A549 (cell line): ENCODE data around the gene FIBIN. TPM values are rescaled to one million over a fixed set of nuclear protein-coding genes. Genes with fewer than 3 reads are reported as not detected.

Experiments
- ATAC-seq, 2 experiments: fragments of 200-7000 bp in 1 of 2; fragments of >200 bp in 1 of 2; cut with Nextera tagmentation in 1 of 2; cut with Tn5 transposase in 1 of 2; 3 replicates each; pipeline versions ENCODE4 v1.8.0 to v1.9.1; 2018 to 2020; ENCODE audit warnings: mild to moderate bottlenecking in 1 of 2, moderate library complexity in 1 of 2
- CTCF ChIA-PET: fragments of 300-600 bp; sonication (Branson Sonifier 250); formaldehyde crosslinking; extraction: SDS; loops from one replicate; lab custom pipeline; 2021; ENCODE audit warnings: antibody characterized with exemption, inconsistent platforms; lab: Yijun Ruan, JAX
- POLR2A ChIA-PET: fragments of 350-600 bp; formaldehyde crosslinking; extraction: SDS; loops from one replicate; lab custom pipeline; 2021; ENCODE audit warnings: antibody characterized with exemption, inconsistent platforms; lab: Yijun Ruan, JAX
- DNase-seq, 2 experiments: peaks; one replicate each; pipeline versions ENCODE4 v3.0.0 to v3.0.0-alpha.2; 2011 to 2016; ENCODE audit warnings: low read depth in 1 of 2, low spot score in 1 of 2
- FAIRE-seq: peaks from 2 replicates; lab custom pipeline; 2011; peaks lifted over from hg19 to GRCh38; lab: Jason Lieb, UNC
- H3K27ac ChIP-seq, 2 experiments: fragments of >200 bp; sonication (Bioruptor Twin); formaldehyde crosslinking; 3 replicates each; pipeline ENCODE4 v1.5.1; 2016 to 2017
- H3K4me1 ChIP-seq: fragments of >200 bp; sonication (Bioruptor Twin); formaldehyde crosslinking; 3 replicates; pipeline ENCODE4 v1.6.1; 2016
- H3K4me2 ChIP-seq: fragments of >200 bp; sonication (Bioruptor Twin); formaldehyde crosslinking; 3 replicates; pipeline ENCODE4 v1.6.1; 2016
- H3K4me3 ChIP-seq: fragments of >200 bp; sonication (Bioruptor Twin); formaldehyde crosslinking; 3 replicates; pipeline ENCODE4 v1.5.1; 2016
- H3K9me3 ChIP-seq: fragments of >200 bp; sonication (Bioruptor Twin); formaldehyde crosslinking; 3 replicates; pipeline ENCODE4 v1.6.1; 2016
- ATOH8 ChIP-seq: fragments of 250-450 bp; sonication (Bioruptor Pico); IDR thresholded peaks from 2 replicates; pipeline ENCODE4 v1.5.0; 2020; ENCODE audit warnings: low read depth, mild to moderate bottlenecking, moderate library complexity
- CBX2 ChIP-seq: fragments of 200-600 bp; sonication (generic); IDR thresholded peaks from 2 replicates; pipeline ENCODE4 v1.6.1; 2016; ENCODE audit warnings: low read depth, mild to moderate bottlenecking, borderline replicate concordance
- CEBPB ChIP-seq, 2 experiments: fragments of >200 bp in 1 of 2; sonication (Bioruptor Twin) in 1 of 2; formaldehyde crosslinking in 1 of 2; IDR thresholded peaks; 2 replicates each; pipeline ENCODE4 v1.6.1; 2012 to 2016
- CHD2 ChIP-seq: fragments of 150-350 bp; IDR thresholded peaks from 2 replicates; pipeline ENCODE4 v1.6.1; 2014; ENCODE audit warnings: low read length; ENCODE audit not compliant: partially characterized antibody
- EHF ChIP-seq: fragments of 250-450 bp; sonication (Bioruptor Pico); IDR thresholded peaks from 2 replicates; pipeline ENCODE4 v1.5.0; 2020; ENCODE audit warnings: mild to moderate bottlenecking
- EP300 ChIP-seq, 2 experiments: fragments of >200 bp; sonication (Bioruptor Twin); formaldehyde crosslinking; IDR thresholded peaks; 2 replicates in 1 of 2; 3 replicates in 1 of 2; pipeline ENCODE4 v1.6.1; 2016 to 2017
- FOSL2 ChIP-seq, 2 experiments: fragments of 450-650 bp in 1 of 2; fragments of >200 bp in 1 of 2; sonication (Bioruptor Twin) in 1 of 2; formaldehyde crosslinking; IDR thresholded peaks; 2 replicates each; pipeline versions ENCODE4 v1.5.0 to v1.6.1; 2016 to 2020; ENCODE audit warnings: mild to moderate bottlenecking in 1 of 2, moderate library complexity in 1 of 2
- FOXS1 ChIP-seq: fragments of 250-450 bp; sonication (Bioruptor Pico); IDR thresholded peaks from 2 replicates; pipeline ENCODE4 v1.5.0; 2020; ENCODE audit warnings: mild to moderate bottlenecking, moderate library complexity
- GATA3 ChIP-seq: IDR thresholded peaks from 2 replicates; pipeline ENCODE4 v1.6.1; 2012; ENCODE audit warnings: borderline replicate concordance
- HDAC2 ChIP-seq: fragments of 200-600 bp; sonication (generic); IDR thresholded peaks from 2 replicates; pipeline ENCODE4 v1.6.1; 2016
- HEYL ChIP-seq: fragments of 250-450 bp; sonication (Bioruptor Pico); IDR thresholded peaks from 2 replicates; pipeline ENCODE4 v1.8.0; 2021; ENCODE audit warnings: mild to moderate bottlenecking, moderate library complexity
- HOXB13 ChIP-seq: fragments of 250-450 bp; sonication (Bioruptor Pico); IDR thresholded peaks from 2 replicates; pipeline ENCODE4 v1.5.0; 2020; ENCODE audit warnings: low read depth, mild to moderate bottlenecking, moderate library complexity
- HOXB5 ChIP-seq: fragments of 250-450 bp; sonication (Bioruptor Pico); IDR thresholded peaks from 2 replicates; pipeline ENCODE4 v1.5.0; 2020; ENCODE audit warnings: mild to moderate bottlenecking, moderate library complexity
- JUN ChIP-seq, 2 experiments: fragments of >200 bp; sonication (Bioruptor Twin); formaldehyde crosslinking; IDR thresholded peaks; 2 replicates in 1 of 2; 3 replicates in 1 of 2; pipeline ENCODE4 v1.6.1; 2016 to 2017
- KDM1A ChIP-seq: fragments of 200-600 bp; sonication (generic); IDR thresholded peaks from 2 replicates; pipeline ENCODE4 v1.6.1; 2016; ENCODE audit warnings: low read depth, mild to moderate bottlenecking
- MAFK ChIP-seq: fragments of 450-650 bp; IDR thresholded peaks from 2 replicates; pipeline ENCODE4 v1.6.1; 2014; ENCODE audit not compliant: partially characterized antibody
- MYC ChIP-seq: IDR thresholded peaks from 2 replicates; pipeline ENCODE4 v1.6.1; 2012; ENCODE audit warnings: mild to moderate bottlenecking, inconsistent platforms, low read length, improper control_type of control experiment, borderline replicate concordance
- NPAS2 ChIP-seq: fragments of 250-450 bp; sonication (Bioruptor Pico); IDR thresholded peaks from 2 replicates; pipeline ENCODE4 v1.8.0; 2022; ENCODE audit warnings: mild to moderate bottlenecking, moderate library complexity, borderline replicate concordance
- PBX3 ChIP-seq: IDR thresholded peaks from 2 replicates; pipeline ENCODE4 v1.6.1; 2012
- POLR2A ChIP-seq: IDR thresholded peaks from 2 replicates; pipeline ENCODE4 v1.6.1; 2012; ENCODE audit warnings: mild to moderate bottlenecking, low read length
- RARB ChIP-seq: fragments of 250-450 bp; sonication (Bioruptor Pico); IDR thresholded peaks from 2 replicates; pipeline ENCODE4 v1.8.0; 2021; ENCODE audit warnings: mild to moderate bottlenecking, moderate library complexity
- RCOR1 ChIP-seq: fragments of 150-350 bp; IDR thresholded peaks from 2 replicates; pipeline ENCODE4 v1.6.1; 2014; ENCODE audit warnings: antibody characterized with exemption, low read length, low read depth
- RNF2 ChIP-seq: fragments of 200-600 bp; sonication (generic); IDR thresholded peaks from 2 replicates; pipeline ENCODE4 v1.6.1; 2016; ENCODE audit warnings: low read depth, mild to moderate bottlenecking, antibody characterized with exemption, moderate library complexity, borderline replicate concordance
- SREBF2 ChIP-seq: fragments of 450-650 bp; IDR thresholded peaks from 2 replicates; pipeline ENCODE4 v1.6.1; 2014; ENCODE audit warnings: mild to moderate bottlenecking, moderate library complexity
- TFCP2L1 ChIP-seq: fragments of 250-450 bp; sonication (Bioruptor Pico); IDR thresholded peaks from 2 replicates; pipeline ENCODE4 v1.5.0; 2021; ENCODE audit warnings: mild to moderate bottlenecking
- TP53 ChIP-seq: fragments of 250-450 bp; sonication (Bioruptor Pico); IDR thresholded peaks from 2 replicates; pipeline ENCODE4 v1.5.0; 2021; ENCODE audit warnings: mild to moderate bottlenecking, moderate library complexity
- USF2 ChIP-seq: fragments of 450-650 bp; IDR thresholded peaks from 2 replicates; pipeline ENCODE4 v1.6.1; 2014; ENCODE audit warnings: antibody characterized with exemption
- ZSCAN20 ChIP-seq: fragments of 250-450 bp; sonication (Bioruptor Pico); IDR thresholded peaks from 2 replicates; pipeline ENCODE4 v1.8.0; 2022; ENCODE audit warnings: mild to moderate bottlenecking, moderate library complexity
- WGBS: methylation state at CpG from one replicate; pipeline ENCODE4 v1.1.6; 2017; ENCODE audit errors: missing lambda C conversion rate; 5-methylcytosine and 5-hydroxymethylcytosine counted together
- polyA plus RNA-seq, 4 experiments: library from polyadenylated mRNA; depleted of rRNA in 3 of 4; stranded (reverse); fragments of >200 nt; fragmentation: RNase III in 1 of 4; extraction: RNeasy Plus Mini Kit Qiagen cat#74134 plus additional on column Dnase treatment in 1 of 4; gene quantifications; 2 replicates in 3 of 4; 3 replicates in 1 of 4; pipeline ENCODE4 v1.2.3, GENCODE V29; 2011 to 2017

FIBIN gene
- polyA plus RNA-seq, 2 of the 4 experiments (the other 2 are of a cell fraction) = 0.22 TPM; not detected in 1

GRCh38 chr11:26950260-26950719, 43.6 kb upstream of the FIBIN start:
- H3K9me3 ChIP-seq = no peaks in the 10 kb centered on the region
- ChIA-PET POLR2A (no interaction called here), CTCF (no interaction called here)
- no peaks in the 10 kb centered on the region for H3K4me1 ChIP-seq
- H3K27ac ChIP-seq = no peak overlapping the region
- ATAC-seq (no peak), DNase-seq (no peak), FAIRE-seq (no peak)
- 50% methylated on average over 4 of the region's 5 CpGs for WGBS
- no peak overlapping the region for H3K4me2 ChIP-seq
- no peak for TF ChIP-seq SREBF2
- no peak for TF ChIP-seq RCOR1
- no peak for TF ChIP-seq CEBPB (IDR thresholded peaks at IDR 0.05)
- no peak for TF ChIP-seq RARB (CRISPR knock-in tag)
- no peak for TF ChIP-seq RNF2
- no peak for TF ChIP-seq JUN (IDR thresholded peaks at IDR 0.05)
- no peak for TF ChIP-seq FOXS1 (CRISPR knock-in tag)
- no peak for TF ChIP-seq TP53 (CRISPR knock-in tag)
- no peak for TF ChIP-seq HEYL
- no peak for TF ChIP-seq CHD2
- TF ChIP-seq USF2 = no peak
- TF ChIP-seq MYC = no peak
- TF ChIP-seq HOXB13 (CRISPR knock-in tag) = no peak
- TF ChIP-seq KDM1A = no peak
- TF ChIP-seq HDAC2 = no peak
- no peak for TF ChIP-seq ATOH8 (CRISPR knock-in tag)
- TF ChIP-seq ZSCAN20 (CRISPR knock-in tag) = no peak
- no peak for TF ChIP-seq EP300 (IDR thresholded peaks at IDR 0.05)
- H3K4me3 ChIP-seq = no peak overlapping the region

GRCh38 chr11:26951809-26952515, 42.0 kb upstream of the FIBIN start:
- H3K4me3 ChIP-seq = no peak overlapping the region
- no peak overlapping the region for H3K27ac ChIP-seq
- POLR2A ChIA-PET = no interaction called here
- WGBS = 54% methylated on average over 6 of the region's 6 CpGs
- H3K4me2 ChIP-seq = no peak overlapping the region
- FAIRE-seq (no peak), ATAC-seq (no peak), DNase-seq (no peak)
- CTCF ChIA-PET = no interaction called here
- H3K9me3 ChIP-seq = no peaks in the 10 kb centered on the region
- H3K4me1 ChIP-seq = no peaks in the 10 kb centered on the region
- TF ChIP-seq POLR2A = no peak
- no peak for TF ChIP-seq RARB (CRISPR knock-in tag)
- no peak for TF ChIP-seq PBX3
- TF ChIP-seq MAFK = no peak
- no peak for TF ChIP-seq NPAS2 (CRISPR knock-in tag)
- TF ChIP-seq TFCP2L1 (CRISPR knock-in tag) = no peak
- no peak for TF ChIP-seq RCOR1
- no peak for TF ChIP-seq EHF (CRISPR knock-in tag)
- TF ChIP-seq HOXB5 (CRISPR knock-in tag) = no peak
- no peak for TF ChIP-seq HEYL
- TF ChIP-seq ATOH8 (CRISPR knock-in tag) = no peak
- no peak for TF ChIP-seq FOSL2 (IDR thresholded peaks at IDR 0.05)
- no peak for TF ChIP-seq FOSL2 (CRISPR knock-in tag; IDR thresholded peaks at IDR 0.05)
- TF ChIP-seq RNF2 = no peak
- no peak for TF ChIP-seq GATA3
- TF ChIP-seq CBX2 = no peak
- TF ChIP-seq EP300 (IDR thresholded peaks at IDR 0.05) = no peak
